HepG2 (cell line): Measurements from ENCODE around the gene ART4. TPM values are rescaled to one million over a fixed set of nuclear protein-coding genes. Genes with fewer than 3 reads are reported as not detected.

Source experiments
- BRF2 ChIP-seq: sonication (generic); formaldehyde crosslinking; IDR thresholded peaks from 2 replicates; pipeline ENCODE4 v1.8.1; 2022; ENCODE audit warnings: mild to moderate bottlenecking, missing genetic modification reagents
- FUBP1 ChIP-seq: sonication (generic); formaldehyde crosslinking; IDR thresholded peaks from 2 replicates; pipeline ENCODE4 v1.5.1; 2020; ENCODE audit warnings: missing genetic modification reagents, mild to moderate bottlenecking, borderline replicate concordance
- HDAC2 ChIP-seq: sonication (generic); formaldehyde crosslinking; IDR thresholded peaks from 2 replicates; pipeline ENCODE4 v1.4.0; 2020; ENCODE audit warnings: missing genetic modification reagents
- NFAT5 ChIP-seq: sonication (generic); formaldehyde crosslinking; IDR thresholded peaks from 2 replicates; pipeline ENCODE4 v1.4.0; 2020; ENCODE audit warnings: missing genetic modification reagents
- PCBP2 ChIP-seq: fragments of 200-400 bp; formaldehyde crosslinking; optimal IDR thresholded peaks from 2 replicates; pipeline ENCODE3; 2018; ENCODE audit warnings: low read length, low read depth; ENCODE audit not compliant: poor library complexity, severe bottlenecking
- PHF21A ChIP-seq: sonication (generic); formaldehyde crosslinking; IDR thresholded peaks from 2 replicates; pipeline ENCODE4 v1.5.0; 2020; ENCODE audit warnings: mild to moderate bottlenecking, missing genetic modification reagents
- RFX1 ChIP-seq: fragments of 450-650 bp; IDR thresholded peaks from 2 replicates; pipeline ENCODE4 v1.6.1; 2017
- SRF ChIP-seq: IDR thresholded peaks from 2 replicates; pipeline ENCODE4 v1.6.1; 2011; ENCODE audit warnings: mild to moderate bottlenecking, low read depth, low read length, moderate library complexity
- SYNCRIP ChIP-seq: fragments of 200-400 bp; formaldehyde crosslinking; IDR thresholded peaks from 2 replicates; pipeline ENCODE4 v1.6.1; 2018; ENCODE audit warnings: mild to moderate bottlenecking, low read depth, low read length; ENCODE audit not compliant: insufficient read depth
- TERF1 ChIP-seq: sonication (generic); formaldehyde crosslinking; IDR thresholded peaks from 2 replicates; pipeline ENCODE4 v1.8.0; 2022; ENCODE audit warnings: mild to moderate bottlenecking, missing genetic modification reagents, moderate library complexity
- TFDP1 ChIP-seq: IDR thresholded peaks from 2 replicates; pipeline ENCODE4 v1.6.1; 2016; ENCODE audit warnings: missing compliant biosample characterization, missing genetic modification reagents, borderline replicate concordance
- ZMYM3 ChIP-seq: sonication (generic); formaldehyde crosslinking; IDR thresholded peaks from 2 replicates; pipeline ENCODE4 v1.5.1; 2020; ENCODE audit warnings: mild to moderate bottlenecking, missing genetic modification reagents
- ZNF12 ChIP-seq: sonication (generic); formaldehyde crosslinking; IDR thresholded peaks from 2 replicates; pipeline ENCODE4 v1.5.0; 2020; ENCODE audit warnings: missing genetic modification reagents
- ZNF17 ChIP-seq: sonication (generic); formaldehyde crosslinking; IDR thresholded peaks from 2 replicates; pipeline ENCODE4 v1.5.0; 2020; ENCODE audit warnings: mild to moderate bottlenecking, missing genetic modification reagents
- ZNF225 ChIP-seq: sonication (generic); formaldehyde crosslinking; IDR thresholded peaks from 2 replicates; pipeline ENCODE4 v1.4.0; 2020; ENCODE audit warnings: mild to moderate bottlenecking, missing genetic modification reagents
- ZNF256 ChIP-seq: sonication (generic); formaldehyde crosslinking; conservative IDR thresholded peaks from 2 replicates; pipeline ENCODE4 v1.4.0; 2020; ENCODE audit warnings: missing genetic modification reagents
- ZNF589 ChIP-seq: sonication (generic); formaldehyde crosslinking; conservative IDR thresholded peaks from 2 replicates; pipeline ENCODE4 v1.8.0; 2022; ENCODE audit warnings: mild to moderate bottlenecking, moderate library complexity, missing genetic modification reagents
- ZNF792 ChIP-seq: IDR thresholded peaks from 2 replicates; pipeline ENCODE4 v1.6.1; 2016
- polyA plus RNA-seq, 8 experiments: library from polyadenylated mRNA; depleted of rRNA in 3 of 8; stranded (reverse) in 7 of 8; unstranded in 1 of 8; fragments of >200 nt; fragmentation: Illumina TruSeq in 4 of 8; extraction: Trizol in 4 of 8; gene quantifications; 2 replicates each; pipeline versions ENCODE4 v1.2.1 to v1.2.3, GENCODE V29; 2011 to 2016; ENCODE audit warnings: low read depth in 4 of 8, missing spikeins in 1 of 8, mixed read lengths in 1 of 8; ENCODE audit not compliant: insufficient read depth in 1 of 8
- total RNA-seq, 5 experiments: library from RNA; depleted of rRNA; stranded (reverse); fragments of >200 nt; fragmentation: Illumina TruSeq; extraction: Trizol; gene quantifications; 2 replicates each; pipeline ENCODE4 v1.2.3, GENCODE V29; 2016; ENCODE audit warnings: low read depth in 1 of 5

The ART4 gene
- total and polyA plus RNA-seq, 2 of the 13 experiments (the other 11 are each of a cell fraction or from before 2014, with no cell fraction given) = 17.6 to 20.3 TPM

GRCh38 chr12:14843425-14843887 lies at the start of gene ART4 (continued):
- TF ChIP-seq TFDP1 (CRISPR knock-in tag) (peak; percentile 57; the same call in 1 of the 2 replicates), ZNF17 (CRISPR knock-in tag) (no peak), HDAC2 (CRISPR knock-in tag) (peak; percentile 42; the same call in 1 of the 2 replicates), NFAT5 (CRISPR knock-in tag) (no peak), ZNF589 (CRISPR knock-in tag) (no peak), RFX1 (no peak), ZNF256 (CRISPR knock-in tag) (no peak; the same call in 1 of the 2 replicates), FUBP1 (no peak), ZNF225 (no peak), BRF2 (CRISPR knock-in tag) (no peak), SYNCRIP (no peak), TERF1 (CRISPR knock-in tag) (no peak), ZNF12 (CRISPR knock-in tag) (no peak), ZMYM3 (no peak), ZNF792 (0 out of 2 replicates have a peak, but pooled peaks have one; percentile 27), SRF (no peak), PCBP2 (no peak), PHF21A (CRISPR knock-in tag) (peak; percentile 77)
